Measurements from ENCODE around the gene SORCS2. TPM values are rescaled to one million over a fixed set of nuclear protein-coding genes. Genes with fewer than 3 reads are reported as not detected.

The SORCS2 gene
- total RNA-seq, 2 donors from 2014 or later, result 0.21 to 0.92 TPM

GRCh38 chr4:7612311-7612897, 420.1 kb downstream of the SORCS2 start:
- no peak for DNase-seq
- intact Hi-C loops (cut with DNase I, micrococcal nuclease), result no loop called here
- ATAC-seq, result no peak

GRCh38 chr4:7614350-7614949, 422.1 kb downstream of the SORCS2 start:
- ATAC-seq (no peak), DNase-seq (no peak)
- intact Hi-C loops (cut with DNase I, micrococcal nuclease), result no loop called here

GRCh38 chr4:7616193-7616592, 423.9 kb downstream of the SORCS2 start:
- DNase-seq (no peak), ATAC-seq (no peak)
- intact Hi-C loops (cut with DNase I, micrococcal nuclease), result no loop called here

GRCh38 chr4:7618361-7618760, 426.0 kb downstream of the SORCS2 start:
- intact Hi-C loops (cut with DNase I, micrococcal nuclease), result no loop called here
- DNase-seq (no peak), ATAC-seq (no peak)

GRCh38 chr4:7620086-7620813, 427.9 kb downstream of the SORCS2 start:
- intact Hi-C loops (cut with DNase I, micrococcal nuclease), result no loop called here
- ATAC-seq (no peak), DNase-seq (no peak)

GRCh38 chr4:7620814-7621176, 428.5 kb downstream of the SORCS2 start:
- ATAC-seq (no peak), DNase-seq (no peak)
- intact Hi-C loops (cut with DNase I, micrococcal nuclease), result no loop called here

GRCh38 chr4:7621252-7622035, 429.1 kb downstream of the SORCS2 start:
- intact Hi-C loops (cut with DNase I, micrococcal nuclease), result no loop called here
- ATAC-seq, result no peak
- no peak for DNase-seq

GRCh38 chr4:7622371-7622770, 430.0 kb downstream of the SORCS2 start:
- intact Hi-C loops (cut with DNase I, micrococcal nuclease), result no loop called here
- DNase-seq, result no peak
- ATAC-seq, result no peak

- DNase-seq, result no peak
- intact Hi-C loops (cut with DNase I, micrococcal nuclease), result no loop called here
Measured at GRCh38 chr4:7623468-7623867, 431.1 kb downstream of the SORCS2 start.

GRCh38 chr4:7624396-7624980, 432.1 kb downstream of the SORCS2 start:
- ATAC-seq (no peak), DNase-seq (no peak)
- intact Hi-C loops (cut with DNase I, micrococcal nuclease), result no loop called here

More at GRCh38 chr4:7623468-7623867, 431.1 kb downstream of the SORCS2 start:
- no peak for ATAC-seq

- ATAC-seq, result no peak
- DNase-seq, result no peak
- intact Hi-C loops (cut with DNase I, micrococcal nuclease), result no loop called here
Measured at GRCh38 chr4:7625071-7625470, 432.7 kb downstream of the SORCS2 start.

- intact Hi-C loops (cut with DNase I, micrococcal nuclease), result no loop called here
- DNase-seq (no peak), ATAC-seq (no peak)
Measured at GRCh38 chr4:7626531-7626930, 434.2 kb downstream of the SORCS2 start.

- intact Hi-C loops (cut with DNase I, micrococcal nuclease), result no loop called here
- no peak for DNase-seq
- ATAC-seq, result no peak
Measured at GRCh38 chr4:7627251-7628250, 435.2 kb downstream of the SORCS2 start.

- ATAC-seq (no peak), DNase-seq (no peak)
- intact Hi-C loops (cut with DNase I, micrococcal nuclease), result no loop called here
Measured at GRCh38 chr4:7628432-7628831, 436.1 kb downstream of the SORCS2 start.

GRCh38 chr4:7629501-7630254, 437.3 kb downstream of the SORCS2 start:
- no peak for ATAC-seq
- no peak for DNase-seq
- intact Hi-C loops (cut with DNase I, micrococcal nuclease), result no loop called here

- ATAC-seq, result no peak
- DNase-seq, result no peak
- intact Hi-C loops (cut with DNase I, micrococcal nuclease), result no loop called here
Measured at GRCh38 chr4:7630568-7631287, 438.4 kb downstream of the SORCS2 start.

Measured in left colon (tissue), 2 donors.